MM.1S (cell line): Measurements from ENCODE around the gene ANXA11.

Source experiments
- DNase-seq: peaks from one replicate; pipeline ENCODE4 v3.0.0-alpha.2; 2015
- H2AFZ ChIP-seq: fragments of 300-600 bp; sonication (generic); 2 replicates; pipeline ENCODE4 v1.6.0; 2016; ENCODE audit warnings: antibody characterized with exemption, low read length
- H3F3A ChIP-seq: fragments of 300-600 bp; sonication (generic); 2 replicates; pipeline ENCODE4 v1.6.1; 2016; ENCODE audit warnings: mild to moderate bottlenecking, antibody characterized with exemption, low read length, moderate library complexity, mixed read lengths; ENCODE audit not compliant: insufficient read depth
- H3K27ac ChIP-seq: fragments of 300-600 bp; sonication (generic); 2 replicates; pipeline ENCODE4 v1.5.1; 2016; ENCODE audit warnings: mild to moderate bottlenecking, low read length
- H3K27me3 ChIP-seq: fragments of 300-600 bp; sonication (generic); replicated peaks from 2 replicates; pipeline ENCODE4 v1.6.0; 2016; ENCODE audit warnings: low read length; ENCODE audit not compliant: insufficient read depth
- H3K36me3 ChIP-seq: fragments of 300-600 bp; sonication (generic); replicated peaks from 2 replicates; pipeline ENCODE4 v1.6.1; 2016; ENCODE audit warnings: mild to moderate bottlenecking, low read length, mixed read lengths; ENCODE audit not compliant: insufficient read depth
- H3K4me1 ChIP-seq: fragments of 300-600 bp; sonication (generic); 2 replicates; pipeline ENCODE4 v1.6.1; 2016; ENCODE audit warnings: low read length, mixed read lengths
- H3K4me2 ChIP-seq: fragments of 300-600 bp; sonication (generic); 2 replicates; pipeline ENCODE4 v1.6.0; 2016; ENCODE audit warnings: low read depth, low read length
- H3K4me3 ChIP-seq: fragments of 300-600 bp; sonication (generic); 2 replicates; pipeline ENCODE4 v1.5.1; 2016; ENCODE audit warnings: low read length, mixed read lengths
- H3K79me2 ChIP-seq: fragments of 300-600 bp; sonication (generic); 2 replicates; pipeline ENCODE4 v1.6.1; 2016; ENCODE audit warnings: mixed run types, low read length, mixed read lengths
- H3K9ac ChIP-seq: fragments of 300-600 bp; sonication (generic); 2 replicates; pipeline ENCODE4 v1.6.1; 2016; ENCODE audit warnings: low read length, mixed read lengths
- H3K9me2 ChIP-seq: fragments of 300-600 bp; sonication (generic); replicated peaks from 2 replicates; pipeline ENCODE4 v1.6.1; 2016; ENCODE audit warnings: mild to moderate bottlenecking, low read length, mixed read lengths; ENCODE audit not compliant: insufficient read depth
- H3K9me3 ChIP-seq: fragments of 300-600 bp; sonication (generic); replicated peaks from 2 replicates; pipeline ENCODE4 v1.6.1; 2016; ENCODE audit warnings: mild to moderate bottlenecking, low read length, mixed read lengths; ENCODE audit not compliant: insufficient read depth
- H4K20me1 ChIP-seq: fragments of 300-600 bp; sonication (generic); 2 replicates; pipeline ENCODE4 v1.6.1; 2016; ENCODE audit warnings: mild to moderate bottlenecking, low read length, moderate library complexity, mixed read lengths; ENCODE audit not compliant: insufficient read depth
- CTCF ChIP-seq: fragments of 300-600 bp; sonication (generic); IDR thresholded peaks from 2 replicates; pipeline ENCODE4 v1.5.1; 2016; ENCODE audit warnings: antibody characterized with exemption, low read length, mixed read lengths
- EZH2 ChIP-seq: fragments of 300-600 bp; sonication (generic); optimal IDR thresholded peaks from 2 replicates; pipeline ENCODE3; 2017; ENCODE audit warnings: low read depth, mild to moderate bottlenecking, antibody characterized with exemption, low read length, mixed read lengths
- EZH2phosphoT487 ChIP-seq: fragments of 300-600 bp; sonication (generic); IDR thresholded peaks from 2 replicates; pipeline ENCODE4 v1.6.1; 2018; ENCODE audit warnings: antibody characterized with exemption, low read length

The ANXA11 gene

GRCh38 chr10:80156216-80156615, 49.1 kb downstream of the ANXA11 start:
- Histone ChIP-seq H3K9me3 (no peaks in the 10 kb centered on the region), H3K9ac (no peak overlapping the region), H3K27ac (no peak overlapping the region), H3K4me3 (no peak overlapping the region), H3F3A (no peaks in the 10 kb centered on the region), H3K27me3 (no peaks in the 10 kb centered on the region), H3K36me3 (peaks cover 16% of the 10 kb centered on the region; the same call in 1 of the 2 replicates), H3K4me1 (no peaks in the 10 kb centered on the region), H3K4me2 (no peak overlapping the region), H3K9me2 (no peaks in the 10 kb centered on the region), H3K79me2 (0 out of 2 replicates have a peak, but pooled peaks cover 4% of the 10 kb centered on the region), H2AFZ (no peak overlapping the region), H4K20me1 (no peaks in the 10 kb centered on the region)
- DNase-seq = no peak
- no peak for TF ChIP-seq EZH2phosphoT487
- TF ChIP-seq CTCF = no peak
- TF ChIP-seq EZH2 = no peak

- no peak overlapping the region for H3K27ac ChIP-seq
- H3K36me3 ChIP-seq = peaks cover 16% of the 10 kb centered on the region; the same call in 1 of the 2 replicates
- H3K9me2 ChIP-seq = no peaks in the 10 kb centered on the region
- no peak overlapping the region for H2AFZ ChIP-seq
- H3K4me3 ChIP-seq = no peak overlapping the region
- H3K4me2 ChIP-seq = no peak overlapping the region
- no peaks in the 10 kb centered on the region for H3K27me3 ChIP-seq
- TF ChIP-seq CTCF (no peak), EZH2phosphoT487 (no peak), EZH2 (no peak)
- no peaks in the 10 kb centered on the region for H3F3A ChIP-seq
- no peaks in the 10 kb centered on the region for H4K20me1 ChIP-seq
- DNase-seq = no peak
- H3K79me2 ChIP-seq = 0 out of 2 replicates have a peak, but pooled peaks cover under 1% of the 10 kb centered on the region
- H3K9me3 ChIP-seq = no peaks in the 10 kb centered on the region
- H3K9ac ChIP-seq = no peak overlapping the region
- no peaks in the 10 kb centered on the region for H3K4me1 ChIP-seq
Observed at GRCh38 chr10:80155696-80156215, 49.6 kb downstream of the ANXA11 start.

GRCh38 chr10:80154978-80155695, 50.2 kb downstream of the ANXA11 start:
- Histone ChIP-seq H3K4me2 (no peak overlapping the region), H3K9ac (no peak overlapping the region), H3K79me2 (no peaks in the 10 kb centered on the region), H3F3A (no peaks in the 10 kb centered on the region), H3K27me3 (no peaks in the 10 kb centered on the region), H3K4me1 (no peaks in the 10 kb centered on the region), H3K27ac (no peak overlapping the region), H4K20me1 (no peaks in the 10 kb centered on the region), H3K9me3 (no peaks in the 10 kb centered on the region), H3K9me2 (no peaks in the 10 kb centered on the region), H2AFZ (no peak overlapping the region), H3K36me3 (peaks cover 16% of the 10 kb centered on the region; the same call in 1 of the 2 replicates), H3K4me3 (no peak overlapping the region)
- TF ChIP-seq EZH2 = no peak
- TF ChIP-seq CTCF = no peak
- no peak for TF ChIP-seq EZH2phosphoT487
- no peak for DNase-seq
